ENCODE measurements around the gene PSMF1. TPM values are rescaled to one million over a fixed set of nuclear protein-coding genes. Genes with fewer than 3 reads are reported as not detected.

PSMF1 gene
- total RNA-seq, 4 donors from 2014 or later: 11.5 to 91.6 (median 54.5) TPM

- no peak overlapping the region for H3K27ac ChIP-seq
- no peaks in the 10 kb centered on the region for H3K27me3 ChIP-seq
- H3K4me1 ChIP-seq: peaks cover 0 to 15% of the 10 kb centered on the region in 2 donors
- no peak overlapping the region for H3K4me3 ChIP-seq
- no peak for DNase-seq
- intact Hi-C loops (cut with DNase I; ENCODE audit: low total_unique reads): no loop called here
- no peaks in the 10 kb centered on the region for H3K36me3 ChIP-seq
- no peaks in the 10 kb centered on the region for H3K9me3 ChIP-seq
- no peak for TF ChIP-seq CTCF (IDR thresholded peaks at IDR 0.05)
- TF ChIP-seq POLR2A (IDR thresholded peaks at IDR 0.05): no peak
These were observed 3.0 kb downstream of the PSMF1 start for GRCh38 chr20:1121429-1121828.

GRCh38 chr20:1122388-1123315 is 4.2 kb downstream of the PSMF1 start:
- H3K27ac ChIP-seq: no peak overlapping the region
- H3K36me3 ChIP-seq: no peaks in the 10 kb centered on the region
- peaks cover 0 to 15% of the 10 kb centered on the region in 2 donors for H3K4me1 ChIP-seq
- no peaks in the 10 kb centered on the region for H3K27me3 ChIP-seq
- no peaks in the 10 kb centered on the region for H3K9me3 ChIP-seq
- DNase-seq: no peak
- intact Hi-C loops (cut with DNase I; ENCODE audit: low total_unique reads): no loop called here
- no peak overlapping the region for H3K4me3 ChIP-seq
- TF ChIP-seq POLR2A (IDR thresholded peaks at IDR 0.05) (no peak), CTCF (IDR thresholded peaks at IDR 0.05) (no peak)

GRCh38 chr20:1123666-1124065 is 5.3 kb downstream of the PSMF1 start:
- TF ChIP-seq CTCF (IDR thresholded peaks at IDR 0.05) (no peak), POLR2A (IDR thresholded peaks at IDR 0.05) (no peak)
- intact Hi-C loops (cut with DNase I; ENCODE audit: low total_unique reads): no loop called here
- H3K4me1 ChIP-seq: peaks cover 0 to 15% of the 10 kb centered on the region in 2 donors

GRCh38 chr20:1124421-1124820 is 6.0 kb downstream of the PSMF1 start:
- Histone ChIP-seq H3K27me3 (no peaks in the 10 kb centered on the region), H3K9me3 (no peaks in the 10 kb centered on the region), H3K36me3 (no peaks in the 10 kb centered on the region), H3K27ac (no peak overlapping the region), H3K4me3 (no peak overlapping the region), H3K4me1 (peaks cover 0 to 12% of the 10 kb centered on the region in 2 donors)
- intact Hi-C loops (cut with DNase I; ENCODE audit: low total_unique reads): no loop called here
- TF ChIP-seq POLR2A (IDR thresholded peaks at IDR 0.05): no peak
- no peak for TF ChIP-seq CTCF (IDR thresholded peaks at IDR 0.05)
- no peak for DNase-seq

More at GRCh38 chr20:1123666-1124065, 5.3 kb downstream of the PSMF1 start:
- Histone ChIP-seq H3K4me3 (no peak overlapping the region), H3K36me3 (no peaks in the 10 kb centered on the region), H3K27me3 (no peaks in the 10 kb centered on the region), H3K27ac (no peak overlapping the region), H3K9me3 (no peaks in the 10 kb centered on the region)
- no peak for DNase-seq

- no peaks in the 10 kb centered on the region for H3K9me3 ChIP-seq
- H3K4me3 ChIP-seq: no peak overlapping the region
- H3K4me1 ChIP-seq: peaks cover 0 to 10% of the 10 kb centered on the region in 2 donors
- TF ChIP-seq POLR2A (IDR thresholded peaks at IDR 0.05) (no peak), CTCF (IDR thresholded peaks at IDR 0.05) (no peak)
- DNase-seq: no peak
- no peaks in the 10 kb centered on the region for H3K27me3 ChIP-seq
- H3K27ac ChIP-seq: no peak overlapping the region
- intact Hi-C loops (cut with DNase I; ENCODE audit: low total_unique reads): no loop called here
- no peaks in the 10 kb centered on the region for H3K36me3 ChIP-seq
These were observed 6.9 kb downstream of the PSMF1 start for GRCh38 chr20:1125277-1125676.
